SU-DHL-6 (cell line): ENCODE results near the gene RAB4B.

Source experiments
- EZH2phosphoT487 ChIP-seq: fragments of 200-600 bp; sonication (generic), shearing (Covaris generic); conservative IDR thresholded peaks from 2 replicates; pipeline ENCODE4 v1.6.1; 2018; ENCODE audit warnings: mild to moderate bottlenecking, antibody characterized with exemption, low read length, moderate library complexity, mixed read lengths
- TF ChIP-seq, protein P1 (sequence below): fragments of 200-600 bp; sonication (generic); IDR thresholded peaks from one replicate; pipeline ENCODE4 v1.5.1; 2017; ENCODE audit warnings: antibody characterized with exemption, mild to moderate bottlenecking, low read length, moderate library complexity; ENCODE audit not compliant: insufficient read depth, poor library complexity, severe bottlenecking

DNA sequence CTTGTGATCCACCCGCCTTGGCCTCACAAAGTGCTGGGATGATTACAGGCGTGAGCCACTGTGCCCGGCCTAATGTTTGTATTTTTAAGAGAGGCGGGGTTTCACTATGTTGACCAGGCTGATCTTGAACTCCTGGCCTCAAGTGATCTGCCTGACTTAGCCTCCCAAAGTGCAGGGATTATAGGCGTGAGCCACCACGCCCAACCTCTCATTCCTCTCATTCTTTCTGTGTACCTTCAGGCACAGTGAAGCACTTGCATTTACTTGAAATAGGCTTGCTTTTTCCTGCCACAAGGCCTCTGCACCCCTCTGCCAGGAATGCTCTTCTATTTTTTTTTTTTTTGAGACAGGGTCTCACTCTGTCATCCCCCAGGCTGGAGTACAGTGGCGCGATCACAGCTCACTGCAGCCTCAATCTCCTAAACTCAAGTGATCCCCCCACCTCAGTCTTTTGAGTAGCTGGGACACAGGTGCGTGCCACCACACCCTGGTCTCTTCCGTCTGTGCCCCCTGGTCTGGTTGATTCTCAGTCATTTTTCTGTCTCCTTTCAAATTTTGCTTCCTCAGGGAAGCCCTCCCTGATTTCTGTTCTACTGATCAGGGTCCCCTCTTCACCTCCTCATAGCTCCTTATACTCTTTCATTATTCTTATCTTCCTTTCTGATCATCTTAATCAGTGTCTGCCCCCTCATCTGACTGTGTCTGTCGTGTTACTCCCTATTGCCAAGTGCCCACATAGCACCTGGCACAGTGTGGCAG lies 42.9 kb upstream of the RAB4B start:
- TF ChIP-seq, protein P1, sequence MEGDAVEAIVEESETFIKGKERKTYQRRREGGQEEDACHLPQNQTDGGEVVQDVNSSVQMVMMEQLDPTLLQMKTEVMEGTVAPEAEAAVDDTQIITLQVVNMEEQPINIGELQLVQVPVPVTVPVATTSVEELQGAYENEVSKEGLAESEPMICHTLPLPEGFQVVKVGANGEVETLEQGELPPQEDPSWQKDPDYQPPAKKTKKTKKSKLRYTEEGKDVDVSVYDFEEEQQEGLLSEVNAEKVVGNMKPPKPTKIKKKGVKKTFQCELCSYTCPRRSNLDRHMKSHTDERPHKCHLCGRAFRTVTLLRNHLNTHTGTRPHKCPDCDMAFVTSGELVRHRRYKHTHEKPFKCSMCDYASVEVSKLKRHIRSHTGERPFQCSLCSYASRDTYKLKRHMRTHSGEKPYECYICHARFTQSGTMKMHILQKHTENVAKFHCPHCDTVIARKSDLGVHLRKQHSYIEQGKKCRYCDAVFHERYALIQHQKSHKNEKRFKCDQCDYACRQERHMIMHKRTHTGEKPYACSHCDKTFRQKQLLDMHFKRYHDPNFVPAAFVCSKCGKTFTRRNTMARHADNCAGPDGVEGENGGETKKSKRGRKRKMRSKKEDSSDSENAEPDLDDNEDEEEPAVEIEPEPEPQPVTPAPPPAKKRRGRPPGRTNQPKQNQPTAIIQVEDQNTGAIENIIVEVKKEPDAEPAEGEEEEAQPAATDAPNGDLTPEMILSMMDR: no peak
- no peak for TF ChIP-seq EZH2phosphoT487
